ENCODE results near the gene CHCHD6.

- TF ChIP-seq GATA2 (IDR thresholded peaks at IDR 0.05; ENCODE audit: low read depth, low read length) = no peak
- TF ChIP-seq GATA3 (IDR thresholded peaks at IDR 0.05; ENCODE audit: low read depth, low read length) = no peak
Measured at GRCh38 chr3:126939338-126939718, 235.3 kb downstream of the CHCHD6 start.
